Activated T-cell treated with anti-CD3 and anti-CD28 coated beads, Interleukin-2, amount 50 U/mL, for 24 hours (primary cell): ENCODE data around the gene ESRP2.

Source experiments
- DNase-seq: peaks from one replicate; pipeline ENCODE4 v3.0.0-alpha.2; 2020
- H3K27ac Mint-ChIP-seq: 2 replicates; pipeline ENCODE4 v1.8.0; 2020; ENCODE audit warnings: mild to moderate bottlenecking, mixed read lengths
- H3K27me3 Mint-ChIP-seq: 2 replicates; pipeline ENCODE4 v1.8.0; 2020; ENCODE audit warnings: mixed read lengths
- H3K36me3 Mint-ChIP-seq: 2 replicates; pipeline ENCODE4 v1.8.0; 2020; ENCODE audit warnings: low read depth, mixed read lengths
- H3K4me1 Mint-ChIP-seq: 2 replicates; pipeline ENCODE4 v1.8.0; 2020; ENCODE audit warnings: low read depth, mixed read lengths
- H3K4me3 Mint-ChIP-seq: 2 replicates; pipeline ENCODE4 v1.8.0; 2020; ENCODE audit warnings: mild to moderate bottlenecking, moderate library complexity, mixed read lengths
- H3K9me3 Mint-ChIP-seq: 2 replicates; pipeline ENCODE4 v1.8.0; 2020; ENCODE audit warnings: mixed read lengths

The ESRP2 gene

GRCh38 chr16:68236137-68236825, 354 bp upstream of the ESRP2 start:
- Mint-ChIP-seq H3K4me1 (peaks cover 42% of the 10 kb centered on the region), H3K4me3 (peak overlapping the region; percentile 81), H3K36me3 (peaks cover 9% of the 10 kb centered on the region), H3K27me3 (no peaks in the 10 kb centered on the region), H3K27ac (peak overlapping the region; percentile 92), H3K9me3 (no peaks in the 10 kb centered on the region)
- DNase-seq: peak; percentile 71

GRCh38 chr16:68235108-68235886, 630 bp downstream of the ESRP2 start:
- DNase-seq: peak; percentile 34
- Mint-ChIP-seq H3K27me3 (no peaks in the 10 kb centered on the region), H3K4me3 (peak overlapping the region; percentile 18), H3K9me3 (no peaks in the 10 kb centered on the region), H3K36me3 (peaks cover 13% of the 10 kb centered on the region), H3K4me1 (peaks cover 42% of the 10 kb centered on the region), H3K27ac (no peak overlapping the region)

- no peak for DNase-seq
- Mint-ChIP-seq H3K4me3 (no peak overlapping the region), H3K9me3 (no peaks in the 10 kb centered on the region), H3K36me3 (peaks cover 20% of the 10 kb centered on the region), H3K4me1 (peaks cover 37% of the 10 kb centered on the region), H3K27ac (no peak overlapping the region), H3K27me3 (no peaks in the 10 kb centered on the region)
Observed at GRCh38 chr16:68234188-68235107, 1.5 kb downstream of the ESRP2 start.

DNA sequence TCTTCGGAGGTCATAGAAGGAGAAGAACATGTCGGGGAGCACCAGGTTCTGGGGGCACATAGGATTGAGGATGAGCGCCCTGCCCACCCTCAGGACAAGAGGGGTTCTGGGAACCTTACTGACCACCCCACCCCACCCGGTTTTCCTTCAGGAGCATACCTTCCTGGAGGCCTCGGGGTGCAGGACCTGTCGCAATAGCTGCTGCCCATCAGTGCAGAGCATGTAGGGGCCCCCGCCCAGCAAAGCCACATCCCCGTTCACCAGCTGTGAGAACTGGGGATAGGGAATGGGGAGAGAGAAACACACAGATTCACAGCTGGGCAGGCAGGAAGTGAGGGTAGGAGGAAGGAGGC, 2.1 kb downstream of the ESRP2 start:
- Mint-ChIP-seq H3K4me3 (no peak overlapping the region), H3K27ac (no peak overlapping the region), H3K9me3 (no peaks in the 10 kb centered on the region), H3K27me3 (no peaks in the 10 kb centered on the region), H3K4me1 (peaks cover 38% of the 10 kb centered on the region), H3K36me3 (peaks cover 26% of the 10 kb centered on the region)
- no peak for DNase-seq

GRCh38 chr16:68233085-68233834, 2.7 kb downstream of the ESRP2 start:
- Mint-ChIP-seq H3K27ac (peak overlapping the region; percentile 40), H3K36me3 (peaks cover 28% of the 10 kb centered on the region), H3K27me3 (no peaks in the 10 kb centered on the region), H3K4me3 (no peak overlapping the region), H3K9me3 (no peaks in the 10 kb centered on the region), H3K4me1 (peaks cover 38% of the 10 kb centered on the region)
- peak; percentile 29 for DNase-seq

GRCh38 chr16:68232335-68232734, 3.6 kb downstream of the ESRP2 start:
- Mint-ChIP-seq H3K9me3 (no peaks in the 10 kb centered on the region), H3K4me1 (peaks cover 41% of the 10 kb centered on the region), H3K4me3 (no peak overlapping the region), H3K27me3 (no peaks in the 10 kb centered on the region), H3K27ac (peak overlapping the region; percentile 40), H3K36me3 (peaks cover 35% of the 10 kb centered on the region)
- peak; percentile 30 for DNase-seq

DNA sequence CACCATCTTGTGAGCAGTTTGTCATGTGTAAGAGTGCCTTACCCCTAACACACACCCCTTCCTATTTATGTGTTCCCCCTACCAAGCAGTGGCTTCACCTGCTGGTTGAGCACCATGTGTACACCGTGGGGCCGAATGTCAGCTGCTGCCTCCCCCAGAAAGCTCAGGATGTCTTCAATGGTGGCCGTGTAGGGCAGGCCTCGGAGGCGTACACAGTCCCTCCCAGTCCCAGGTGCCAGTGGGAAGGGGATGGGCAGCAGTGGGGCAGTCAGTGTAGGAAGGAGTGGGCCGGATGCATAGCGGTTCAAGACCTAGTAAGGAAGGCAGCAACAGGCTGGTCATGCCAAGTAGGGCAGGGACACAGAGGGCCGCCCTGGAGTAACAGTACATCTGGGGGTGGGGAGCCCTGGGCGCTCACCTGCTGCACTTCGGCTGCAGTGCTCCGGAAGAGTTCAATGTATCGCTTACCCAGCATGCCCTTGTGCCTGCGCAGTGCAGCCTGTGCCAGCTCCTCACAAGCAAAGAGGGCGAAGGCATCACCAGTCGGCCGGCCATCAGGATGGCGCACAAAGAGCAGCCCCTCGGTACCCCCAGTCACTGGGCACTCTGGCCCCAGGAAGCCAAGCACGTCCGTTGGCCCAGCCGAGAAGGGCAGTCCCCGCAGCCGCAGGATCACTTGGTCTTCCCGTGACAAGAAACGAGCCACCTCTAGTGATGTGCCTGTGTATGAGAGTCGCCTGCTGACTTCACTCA, 4.4 kb downstream of the ESRP2 start:
- Mint-ChIP-seq H3K27me3 (no peaks in the 10 kb centered on the region), H3K27ac (peak overlapping the region; percentile 34), H3K36me3 (peaks cover 41% of the 10 kb centered on the region), H3K4me1 (peaks cover 40% of the 10 kb centered on the region), H3K4me3 (no peak overlapping the region), H3K9me3 (no peaks in the 10 kb centered on the region)
- peak; percentile 29 for DNase-seq

DNA sequence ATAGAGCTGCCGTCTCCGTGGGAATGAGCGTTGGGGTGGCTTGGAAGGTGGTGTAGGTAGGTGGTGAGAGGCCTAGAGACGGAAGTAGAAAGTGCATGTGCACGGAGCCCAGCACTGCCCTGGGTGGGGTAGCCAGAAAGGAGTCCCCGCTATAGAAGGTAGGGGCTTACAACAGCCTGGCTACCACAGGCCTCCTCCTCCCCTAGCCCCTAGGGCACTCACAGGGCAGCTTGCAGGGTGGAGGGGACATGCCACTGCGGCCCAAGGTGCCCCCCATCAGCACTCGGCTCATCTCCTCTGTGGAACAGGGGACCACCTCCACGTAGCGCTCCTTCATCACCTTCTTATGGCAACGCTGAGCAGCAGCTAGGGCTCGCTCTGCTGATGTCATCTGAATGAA, 5.0 kb downstream of the ESRP2 start:
- H3K27me3 Mint-ChIP-seq: no peaks in the 10 kb centered on the region
- no peaks in the 10 kb centered on the region for H3K9me3 Mint-ChIP-seq
- H3K4me3 Mint-ChIP-seq: no peak overlapping the region
- peak; percentile 30 for DNase-seq
- peaks cover 41% of the 10 kb centered on the region for H3K4me1 Mint-ChIP-seq
- H3K27ac Mint-ChIP-seq: peak overlapping the region; percentile 34
- H3K36me3 Mint-ChIP-seq: peaks cover 47% of the 10 kb centered on the region

DNA sequence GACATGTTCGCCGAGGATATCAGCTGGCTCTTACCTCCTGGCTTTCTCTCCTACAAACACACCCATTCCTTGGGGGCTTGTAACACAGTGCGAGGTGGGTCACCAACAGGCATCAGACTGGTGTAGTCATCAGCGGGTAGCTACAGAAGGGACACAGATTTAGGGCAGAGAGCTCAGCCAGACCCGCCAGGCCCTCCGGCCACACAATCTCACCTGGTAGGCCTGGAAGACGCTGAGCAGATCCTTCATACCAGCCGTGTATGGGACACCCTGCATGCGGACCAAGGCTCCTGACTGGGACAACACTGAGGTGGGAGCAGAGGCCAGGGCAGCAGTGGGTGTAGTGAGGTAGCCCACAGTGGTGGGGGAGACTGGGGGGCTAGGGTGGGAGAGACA, 5.8 kb downstream of the ESRP2 start:
- DNase-seq: peak; percentile 33
- Mint-ChIP-seq H3K4me3 (no peak overlapping the region), H3K27ac (peak overlapping the region; percentile 16), H3K36me3 (peaks cover 55% of the 10 kb centered on the region), H3K4me1 (peaks cover 48% of the 10 kb centered on the region), H3K27me3 (no peaks in the 10 kb centered on the region), H3K9me3 (no peaks in the 10 kb centered on the region)

GRCh38 chr16:68229431-68230175, 6.3 kb downstream of the ESRP2 start:
- Mint-ChIP-seq H3K4me1 (peaks cover 47% of the 10 kb centered on the region), H3K9me3 (no peaks in the 10 kb centered on the region), H3K27ac (peak overlapping the region; percentile 71), H3K36me3 (peaks cover 56% of the 10 kb centered on the region), H3K27me3 (no peaks in the 10 kb centered on the region), H3K4me3 (no peak overlapping the region)
- DNase-seq: peak; percentile 68

- Mint-ChIP-seq H3K4me3 (no peak overlapping the region), H3K9me3 (no peaks in the 10 kb centered on the region), H3K36me3 (peaks cover 58% of the 10 kb centered on the region), H3K27ac (peak overlapping the region; percentile 71), H3K4me1 (peaks cover 45% of the 10 kb centered on the region), H3K27me3 (no peaks in the 10 kb centered on the region)
- DNase-seq: peak; percentile 24
Observed at GRCh38 chr16:68228652-68229051, 7.3 kb downstream of the ESRP2 start.

DNA sequence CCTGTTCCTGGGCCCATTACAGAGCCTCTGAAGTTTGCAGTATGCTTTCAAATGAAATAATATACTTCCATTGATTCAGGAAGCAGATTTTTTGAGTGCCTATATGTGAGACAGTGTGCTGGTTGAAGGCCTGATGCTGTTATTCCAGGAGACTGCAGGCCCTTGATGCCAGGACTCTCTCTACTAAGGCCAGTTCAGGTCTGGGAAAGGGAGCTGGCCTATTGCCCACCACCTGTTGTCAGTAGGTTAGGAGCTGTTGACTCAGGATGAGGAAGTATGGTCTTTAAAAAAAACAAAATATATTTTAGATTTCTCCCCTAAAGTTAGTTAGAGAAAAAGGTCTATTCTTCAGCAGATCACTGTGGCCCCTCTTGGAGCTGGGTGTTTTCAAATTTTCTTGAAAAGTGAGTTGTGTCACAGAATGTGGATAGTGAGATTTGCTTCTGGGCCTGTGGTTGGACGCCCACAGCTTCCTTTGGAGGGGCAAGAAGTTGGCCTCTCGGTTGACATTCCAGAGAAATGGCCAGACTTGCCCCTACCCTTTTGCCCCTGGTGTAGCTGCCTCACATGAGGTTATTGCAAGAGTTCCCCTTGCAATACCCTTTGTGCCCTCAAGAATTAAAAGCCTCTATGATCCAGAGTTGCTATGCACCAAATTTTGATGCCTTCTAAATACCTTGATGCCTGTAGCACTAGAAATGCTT, 7.9 kb downstream of the ESRP2 start:
- no peak overlapping the region for H3K4me3 Mint-ChIP-seq
- H3K36me3 Mint-ChIP-seq: peaks cover 61% of the 10 kb centered on the region
- DNase-seq: peak; percentile 26
- no peaks in the 10 kb centered on the region for H3K27me3 Mint-ChIP-seq
- peaks cover 41% of the 10 kb centered on the region for H3K4me1 Mint-ChIP-seq
- peak overlapping the region; percentile 90 for H3K27ac Mint-ChIP-seq
- H3K9me3 Mint-ChIP-seq: no peaks in the 10 kb centered on the region
